ENCODE measurements around the gene TOMM7. TPM values are rescaled to one million over a fixed set of nuclear protein-coding genes. Genes with fewer than 3 reads are reported as not detected.

Gene TOMM7
- total RNA-seq, 2 experiments from 2014 or later: 189 to 195 TPM

GRCh38 chr7:22814261-22815208, 8.1 kb downstream of the TOMM7 start:
- H3K4me2 ChIP-seq (ENCODE audit: low read length): no peak overlapping the region
- peaks cover 72% of the 10 kb centered on the region for H3K36me3 ChIP-seq (ENCODE audit: insufficient read depth, low read length)
- no peaks in the 10 kb centered on the region for H3K9me3 ChIP-seq (ENCODE audit: low read length)
- CTCF ChIA-PET (ENCODE audit: unreplicated experiment): no interaction called here
- no peaks in the 10 kb centered on the region for H3K4me1 ChIP-seq (ENCODE audit: insufficient read depth, low read length, poor library complexity, severe bottlenecking)
- H3K79me2 ChIP-seq (ENCODE audit: insufficient read depth, low read depth, low read length): peaks cover 1% of the 10 kb centered on the region; the same call in 1 of the 2 replicates
- H3K4me3 ChIP-seq (ENCODE audit: low read depth, low read length, poor library complexity, severe bottlenecking): no peak overlapping the region
- POLR2A ChIA-PET: no interaction called here
- no peak overlapping the region for H2AFZ ChIP-seq (ENCODE audit: low read length)
- intact Hi-C loops (cut with micrococcal nuclease; ENCODE audit: unreplicated experiment): no loop called here
- DNase-seq (ENCODE audit: low spot score): no peak
- TF ChIP-seq CTCF (conservative IDR thresholded peaks at IDR 0.05; ENCODE audit: low read length) (no peak), EZH2phosphoT487 (IDR thresholded peaks at IDR 0.05; ENCODE audit: borderline replicate concordance, low read depth, low read length) (no peak)
- H3K27ac ChIP-seq (ENCODE audit: low read depth, low read length, poor library complexity, severe bottlenecking): no peak overlapping the region
- no TSS peak for BruUV-seq (replicated peaks)
- no peaks in the 10 kb centered on the region for H3K9me2 ChIP-seq (ENCODE audit: insufficient read depth, low read length)
- no peaks in the 10 kb centered on the region for H4K20me1 ChIP-seq (ENCODE audit: insufficient read depth, low read length)

DNA sequence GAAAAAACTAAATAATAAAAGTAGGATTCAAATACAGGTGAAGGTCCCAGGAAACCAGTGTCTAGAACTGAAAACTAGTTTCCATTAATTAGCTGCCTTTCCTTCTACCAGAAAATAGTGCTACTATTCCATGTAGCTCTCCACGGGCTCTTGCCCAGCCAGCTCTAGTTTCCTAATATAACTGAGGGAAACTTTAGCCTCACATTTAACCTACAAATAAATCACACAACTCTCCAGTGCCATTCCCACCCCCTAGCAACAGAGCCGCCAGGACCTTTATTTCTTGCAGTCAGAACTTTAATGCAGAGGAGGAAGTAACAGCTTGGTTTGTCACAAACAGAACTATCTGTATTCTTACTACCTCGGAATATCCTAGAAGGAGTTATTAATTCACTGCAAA, 10.3 kb downstream of the TOMM7 start:
- Histone ChIP-seq H3K27ac (ENCODE audit: low read depth, low read length, poor library complexity, severe bottlenecking) (no peak overlapping the region), H4K20me1 (ENCODE audit: insufficient read depth, low read length) (no peaks in the 10 kb centered on the region), H3K9me3 (ENCODE audit: low read length) (no peaks in the 10 kb centered on the region), H3K9me2 (ENCODE audit: insufficient read depth, low read length) (no peaks in the 10 kb centered on the region), H3K79me2 (ENCODE audit: insufficient read depth, low read depth, low read length) (no peaks in the 10 kb centered on the region), H3K4me1 (ENCODE audit: insufficient read depth, low read length, poor library complexity, severe bottlenecking) (no peaks in the 10 kb centered on the region), H3K4me2 (ENCODE audit: low read length) (no peak overlapping the region), H2AFZ (ENCODE audit: low read length) (no peak overlapping the region), H3K4me3 (ENCODE audit: low read depth, low read length, poor library complexity, severe bottlenecking) (no peak overlapping the region), H3K36me3 (ENCODE audit: insufficient read depth, low read length) (peaks cover 61% of the 10 kb centered on the region)
- intact Hi-C loops (cut with micrococcal nuclease; ENCODE audit: unreplicated experiment): no loop called here
- POLR2A ChIA-PET: interaction anchor here (0.7 kb wide), 3 partner anchors 13 to 275 kb away, joined by 3 to 7 read pairs (median 3); no protein-coding TSS in a partner anchor
- CTCF ChIA-PET (ENCODE audit: unreplicated experiment): no interaction called here
- no TSS peak for BruUV-seq (replicated peaks)
- no peak for TF ChIP-seq EZH2phosphoT487 (IDR thresholded peaks at IDR 0.05; ENCODE audit: borderline replicate concordance, low read depth, low read length)
- no peak for DNase-seq (ENCODE audit: low spot score)

DNA sequence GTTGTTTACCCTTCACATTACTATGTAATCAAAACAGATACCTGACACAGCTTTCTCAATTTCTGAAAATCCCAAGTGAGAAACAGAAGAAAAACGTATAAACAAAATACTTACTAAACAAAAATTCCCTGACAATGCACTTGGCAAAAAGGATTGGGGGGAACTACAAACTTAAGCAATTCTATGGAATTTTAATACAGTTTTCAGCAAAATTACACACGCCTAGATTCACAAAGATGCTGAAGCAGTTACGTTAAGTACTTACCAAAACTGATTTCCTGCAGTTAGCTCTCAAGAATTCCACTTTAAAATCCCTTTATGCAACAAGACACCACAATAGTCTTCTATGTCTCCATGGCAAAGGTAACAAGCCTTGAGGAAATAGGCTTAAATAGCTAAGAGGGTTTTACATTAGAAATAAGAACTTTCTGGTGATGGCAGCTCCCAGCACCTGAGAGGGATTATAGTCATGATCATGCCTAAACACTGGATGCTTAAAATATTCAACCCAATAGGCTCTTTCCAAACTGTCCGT, 10.8 kb downstream of the TOMM7 start:
- Histone ChIP-seq H3K27ac (ENCODE audit: low read depth, low read length, poor library complexity, severe bottlenecking) (no peak overlapping the region), H3K4me1 (ENCODE audit: insufficient read depth, low read length, poor library complexity, severe bottlenecking) (no peaks in the 10 kb centered on the region), H2AFZ (ENCODE audit: low read length) (no peak overlapping the region), H3K9me2 (ENCODE audit: insufficient read depth, low read length) (no peaks in the 10 kb centered on the region), H3K9me3 (ENCODE audit: low read length) (no peaks in the 10 kb centered on the region), H4K20me1 (ENCODE audit: insufficient read depth, low read length) (no peaks in the 10 kb centered on the region), H3K4me3 (ENCODE audit: low read depth, low read length, poor library complexity, severe bottlenecking) (no peak overlapping the region), H3K4me2 (ENCODE audit: low read length) (no peak overlapping the region), H3K36me3 (ENCODE audit: insufficient read depth, low read length) (peaks cover 55% of the 10 kb centered on the region), H3K79me2 (ENCODE audit: insufficient read depth, low read depth, low read length) (no peaks in the 10 kb centered on the region)
- no peak for TF ChIP-seq EZH2phosphoT487 (IDR thresholded peaks at IDR 0.05; ENCODE audit: borderline replicate concordance, low read depth, low read length)
- POLR2A ChIA-PET: interaction anchor here (0.7 kb wide), 3 partner anchors 13 to 275 kb away, joined by 3 to 7 read pairs (median 3); no protein-coding TSS in a partner anchor
- no peak for DNase-seq (ENCODE audit: low spot score)
- intact Hi-C loops (cut with micrococcal nuclease; ENCODE audit: unreplicated experiment): no loop called here
- no TSS peak for BruUV-seq (replicated peaks)
- CTCF ChIA-PET (ENCODE audit: unreplicated experiment): no interaction called here
